ENCODE measurements around the gene APH1A. TPM values are rescaled to one million over a fixed set of nuclear protein-coding genes. Genes with fewer than 3 reads are reported as not detected.

The APH1A gene
- total RNA-seq, 2 experiments from 2014 or later: 115 to 122 TPM

GRCh38 chr1:150236614-150237100 is 32.2 kb downstream of the APH1A start:
- DNase-seq: no peak
- Histone ChIP-seq H3K4me3 (ENCODE audit: low read length) (peak overlapping the region; percentile 85), H3K9me3 (ENCODE audit: control insufficient read depth in 1 of 2, insufficient read depth in 1 of 2, low read length in 2 of 2) (no peaks in the 10 kb centered on the region), H3K4me1 (ENCODE audit: insufficient read depth, low read length) (peaks cover 25% of the 10 kb centered on the region), H3K27me3 (ENCODE audit: control insufficient read depth in 1 of 2, insufficient read depth in 2 of 2, low read length in 2 of 2) (no peaks in the 10 kb centered on the region), H3K27ac (ENCODE audit: low read depth in 1 of 2, low read length in 2 of 2) (no peak overlapping the region), H3K36me3 (ENCODE audit: insufficient read depth, low read length) (no peaks in the 10 kb centered on the region)
- no peaks in the 10 kb centered on the region for H3K9me3 Mint-ChIP-seq
- CTCF ChIA-PET: interaction anchor here (1.2 kb wide), 1 partner anchor 165 kb away, joined by 4 read pairs; no protein-coding TSS in a partner anchor
- no peak overlapping the region for H3K27ac Mint-ChIP-seq
- intact Hi-C loops (cut with DNase I, micrococcal nuclease): loop anchor here (1.0 to 5.0 kb wide), 3 partner anchors 32 to 126 kb away; partner anchors contain the start of genes CIART (in 2 of the 2) and RPRD2 (in 1 of the 2)
- POLR2A ChIA-PET: interaction anchor here (6.6 kb wide), 1 partner anchor 128 kb away, joined by 43 read pairs; the partner anchor contains the start of gene RPRD2
- TF ChIP-seq CTCF (IDR thresholded peaks at IDR 0.05): no peak
- no peaks in the 10 kb centered on the region for H3K27me3 Mint-ChIP-seq
- peaks cover 18% of the 10 kb centered on the region for H3K36me3 Mint-ChIP-seq (ENCODE audit: low read depth)
- ATAC-seq (ENCODE audit: poor library complexity): no peak
- H3K4me1 Mint-ChIP-seq (ENCODE audit: low read depth): peaks cover 16% of the 10 kb centered on the region
- H3K4me3 Mint-ChIP-seq: no peak overlapping the region

- Mint-ChIP-seq H3K4me1 (ENCODE audit: low read depth) (peaks cover 16% of the 10 kb centered on the region), H3K27me3 (no peaks in the 10 kb centered on the region), H3K4me3 (no peak within 1 kb of the TSS), H3K27ac (no peak within 1 kb of the TSS), H3K36me3 (ENCODE audit: low read depth) (peaks cover 19% of the 10 kb centered on the region), H3K9me3 (no peaks in the 10 kb centered on the region)
- ChIA-PET POLR2A (interaction anchor here (0.6 to 6.6 kb wide), 21 partner anchors 16 to 930 kb away, joined by 3 to 44 read pairs (median 3); partner anchors contain the start of genes APH1A, ENSA, LYSMD1 and PLEKHO1), CTCF (interaction anchor here (1.2 kb wide), 1 partner anchor 164 kb away, joined by 4 read pairs; no protein-coding TSS in a partner anchor)
- Histone ChIP-seq H3K27me3 (ENCODE audit: control insufficient read depth in 1 of 2, insufficient read depth in 2 of 2, low read length in 2 of 2) (no peaks in the 10 kb centered on the region), H3K4me1 (ENCODE audit: insufficient read depth, low read length) (peaks cover 25% of the 10 kb centered on the region), H3K9me3 (ENCODE audit: control insufficient read depth in 1 of 2, insufficient read depth in 1 of 2, low read length in 2 of 2) (no peaks in the 10 kb centered on the region), H3K27ac (ENCODE audit: low read depth in 1 of 2, low read length in 2 of 2) (peak within 1 kb of the TSS; percentile 96 to 99), H3K36me3 (ENCODE audit: insufficient read depth, low read length) (peaks cover 2% of the 10 kb centered on the region), H3K4me3 (ENCODE audit: low read length) (peak within 1 kb of the TSS; percentile 85)
- DNase-seq (peak; percentile 89 to 99 (median 91)), ATAC-seq (ENCODE audit: poor library complexity) (peak; percentile 89)
- intact Hi-C loops (cut with DNase I, micrococcal nuclease): loop anchor here (1.0 to 5.0 kb wide), 3 partner anchors 32 to 126 kb away; partner anchors contain the start of genes CIART (in 2 of the 2) and RPRD2 (in 1 of the 2)
- TF ChIP-seq CTCF (IDR thresholded peaks at IDR 0.05): no peak
Measured at GRCh38 chr1:150235852-150236613, 32.8 kb downstream of the APH1A start, which contains the start of gene ANP32E. Gene ANP32E, minus strand, starts transcription at chr1:150236112. Its CDS starts 326 bp downstream, at chr1:150235786.

GRCh38 chr1:150235294-150235851 is 33.4 kb downstream of the APH1A start:
- intact Hi-C loops (cut with DNase I, micrococcal nuclease): loop anchor here (5.0 kb wide), 2 partner anchors 47 to 127 kb away; partner anchors contain the start of genes CIART (in 2 of the 2) and RPRD2 (in 1 of the 2)
- peak overlapping the region; percentile 96 to 99 for H3K27ac ChIP-seq (ENCODE audit: low read depth in 1 of 2, low read length in 2 of 2)
- POLR2A ChIA-PET: interaction anchor here (0.6 to 6.6 kb wide), 22 partner anchors 15 to 930 kb away, joined by 3 to 44 read pairs (median 4); partner anchors contain the start of genes APH1A, ENSA, GOLPH3L and LYSMD1
- H3K4me1 ChIP-seq (ENCODE audit: insufficient read depth, low read length): peaks cover 25% of the 10 kb centered on the region
- Mint-ChIP-seq H3K4me3 (no peak overlapping the region), H3K27ac (no peak overlapping the region), H3K4me1 (ENCODE audit: low read depth) (peaks cover 16% of the 10 kb centered on the region), H3K36me3 (ENCODE audit: low read depth) (peaks cover 26% of the 10 kb centered on the region), H3K9me3 (no peaks in the 10 kb centered on the region), H3K27me3 (no peaks in the 10 kb centered on the region)
- H3K36me3 ChIP-seq (ENCODE audit: insufficient read depth, low read length): peaks cover 6% of the 10 kb centered on the region
- peak; percentile 0 for ATAC-seq (ENCODE audit: poor library complexity)
- H3K9me3 ChIP-seq (ENCODE audit: control insufficient read depth in 1 of 2, insufficient read depth in 1 of 2, low read length in 2 of 2): no peaks in the 10 kb centered on the region
- no peak for TF ChIP-seq CTCF (IDR thresholded peaks at IDR 0.05)
- no peaks in the 10 kb centered on the region for H3K27me3 ChIP-seq (ENCODE audit: control insufficient read depth in 1 of 2, insufficient read depth in 2 of 2, low read length in 2 of 2)
- H3K4me3 ChIP-seq (ENCODE audit: low read length): peak overlapping the region; percentile 85
- CTCF ChIA-PET: no interaction called here
- DNase-seq: peak in 12 of 14 experiments; percentile 8 to 62 (median 28)

Measured in CD4-positive, alpha-beta T cell (primary cell).